Stimulated activated CD8-positive, alpha-beta memory T cell treated with anti-CD3 and anti-CD28 coated beads, Interleukin-2, amount 100 ng/mL, for 1 hour (primary cell): ENCODE results near the gene GEMIN4.
"Not testable (repeated sequence)": the region's sequence is repeated elsewhere in the genome, so short reads cannot be mapped to it uniquely, and the experiment has no call there.

Experiments used
- DNase-seq, 2 donors: peaks; one replicate each; pipeline ENCODE4 v3.0.0-alpha.2; 2020; ENCODE audit warnings: low read depth in 2 of 2

Gene GEMIN4

DNA sequence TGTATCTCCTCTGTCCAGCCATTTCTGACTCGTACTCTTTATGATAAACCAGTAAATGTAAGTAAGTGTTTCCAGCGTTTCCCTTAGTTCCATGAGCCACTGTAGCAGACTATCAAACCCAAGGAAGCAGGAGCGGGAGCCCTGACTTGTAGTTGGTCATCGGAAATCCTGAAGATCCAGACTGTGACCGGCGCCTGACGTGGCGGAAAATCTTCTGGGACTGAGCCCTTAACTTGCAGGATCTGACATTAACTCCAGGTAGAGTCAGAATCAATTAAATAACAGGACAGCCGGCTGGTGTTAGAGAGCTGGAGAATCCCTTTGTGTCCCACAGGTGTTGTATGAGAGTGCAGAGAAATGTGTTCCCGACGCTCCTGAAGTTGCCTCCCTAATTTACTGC is 26.0 kb upstream of the GEMIN4 start:
- DNase-seq: no peak

DNA sequence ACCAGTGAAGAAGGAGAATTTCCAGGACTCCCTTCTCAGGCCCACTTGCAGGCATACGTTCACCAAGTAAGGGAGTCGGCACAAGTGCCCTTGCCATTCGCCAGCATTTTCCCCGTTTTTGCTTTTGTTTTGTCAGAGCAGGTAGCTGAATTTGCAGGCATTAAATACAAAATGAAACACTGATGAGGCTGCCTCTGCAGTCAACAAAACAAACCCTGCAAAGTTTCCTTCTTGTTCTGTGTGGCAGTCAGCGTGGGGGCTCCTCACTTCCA is 22.2 kb upstream of the GEMIN4 start:
- DNase-seq: no peak

DNA sequence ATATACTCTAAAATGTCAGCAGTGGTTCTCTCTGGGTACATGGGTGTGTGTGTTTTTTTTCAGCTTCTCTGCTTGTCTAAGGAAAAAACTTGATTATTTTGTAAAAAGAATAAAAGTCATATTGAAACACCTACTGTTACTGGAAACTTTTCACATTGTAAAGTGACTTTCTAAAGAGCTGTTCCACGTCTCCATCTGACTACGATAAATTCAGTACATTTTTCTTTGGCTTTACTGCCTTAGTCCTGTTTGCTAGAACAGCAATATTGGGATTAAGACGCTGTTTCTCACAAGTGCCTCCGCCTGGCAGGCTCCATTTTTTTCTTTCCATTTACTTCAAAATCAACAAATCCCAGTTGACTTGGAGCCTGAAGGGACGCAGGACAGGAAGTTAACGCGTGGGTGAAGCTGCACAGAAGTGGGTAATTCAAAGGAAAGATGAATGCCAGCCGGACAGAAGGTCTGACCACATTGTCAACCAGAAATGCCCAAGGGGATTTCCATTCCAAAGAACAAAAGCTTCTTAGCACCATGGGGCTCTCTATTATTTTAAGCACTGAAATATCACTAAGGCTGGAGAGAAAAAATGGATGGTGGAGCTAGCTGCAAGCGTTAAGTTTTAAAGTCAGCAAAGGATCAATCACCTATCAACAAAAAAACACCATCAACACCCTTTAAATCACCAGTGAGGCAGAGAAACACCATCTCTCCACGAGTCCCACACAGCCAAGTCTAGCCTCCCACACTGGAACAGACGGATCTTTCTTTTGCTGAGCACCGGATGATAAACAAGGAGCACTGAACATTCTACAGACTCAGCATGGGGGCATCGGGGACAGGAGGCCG is 21.6 kb upstream of the GEMIN4 start:
- DNase-seq: no peak

DNA sequence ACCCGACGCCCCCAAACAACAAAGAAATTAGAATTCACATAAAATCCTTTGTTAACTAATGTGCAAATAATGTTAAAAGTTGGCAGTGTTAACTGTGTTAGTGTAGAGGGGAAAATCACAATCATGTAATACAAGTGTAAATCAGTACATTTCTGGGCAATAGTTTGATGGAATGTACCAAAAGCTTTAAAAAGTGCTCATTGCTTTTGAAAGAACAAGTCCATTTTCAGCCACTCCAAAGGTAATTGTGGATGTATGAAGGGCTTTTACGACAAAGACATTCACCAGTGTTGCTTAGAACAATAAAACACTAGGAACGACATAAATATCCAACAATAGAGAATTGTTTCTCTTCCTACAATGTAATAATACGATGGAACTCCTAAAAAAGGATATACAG is 21.0 kb upstream of the GEMIN4 start:
- DNase-seq: no peak

DNA sequence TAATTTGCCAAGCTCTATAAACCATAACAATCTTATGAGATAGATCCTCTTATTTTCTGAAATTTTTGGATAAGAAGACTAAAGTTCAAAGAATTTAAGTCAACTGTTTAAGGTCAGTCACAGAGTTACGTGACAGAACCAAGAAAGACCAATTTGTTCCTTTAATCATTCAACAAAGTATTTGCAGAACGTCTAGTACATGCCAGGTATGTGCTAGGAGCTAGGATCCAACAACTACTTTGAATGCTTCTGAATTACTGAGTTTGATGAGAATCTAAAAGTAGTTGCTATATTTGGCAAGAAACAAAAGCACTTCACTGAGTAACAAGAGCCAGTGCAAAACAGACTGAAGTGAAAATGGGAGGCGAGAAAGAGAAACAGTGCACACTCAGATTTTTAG is 15.0 kb upstream of the GEMIN4 start:
- DNase-seq: no peak

DNA sequence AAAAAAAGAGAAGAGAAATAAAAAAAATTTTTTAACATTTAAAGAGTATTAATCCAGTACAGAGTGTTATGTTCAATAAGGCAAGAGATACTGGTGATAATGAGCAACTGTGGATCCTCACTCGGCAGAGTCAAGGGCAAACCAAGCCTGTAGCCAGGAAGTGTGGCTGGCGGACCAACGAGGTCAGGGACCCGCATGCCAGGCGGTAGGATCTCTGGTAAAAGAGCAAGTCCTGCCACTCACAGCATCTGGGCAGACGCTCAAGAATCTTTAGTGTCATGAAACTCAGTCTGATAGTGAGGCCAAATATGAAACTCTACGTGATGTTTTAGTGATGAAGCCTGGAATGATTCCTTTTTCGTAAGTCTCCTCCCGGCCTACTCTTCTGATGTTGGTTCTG is 8.3 kb upstream of the GEMIN4 start:
- DNase-seq: no peak

DNA sequence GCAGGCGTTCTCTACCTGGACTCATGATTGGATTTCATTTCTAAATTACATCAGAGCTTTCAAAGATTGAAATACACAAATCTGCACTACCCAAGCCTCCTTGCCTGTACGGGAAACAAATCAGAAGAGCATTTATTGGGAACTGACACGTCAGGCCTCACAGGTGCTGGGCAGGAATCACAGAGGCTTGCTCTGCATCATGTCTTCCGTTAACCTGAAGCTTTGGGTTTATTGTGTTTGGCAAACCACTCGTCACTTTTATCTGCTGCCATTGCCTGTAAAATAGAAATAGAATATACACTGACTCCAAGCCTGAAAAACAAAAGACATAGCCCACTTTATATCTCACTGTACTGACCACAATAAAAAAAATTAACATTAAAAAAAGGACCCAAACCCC is 7.9 kb upstream of the GEMIN4 start:
- no peak for DNase-seq

DNA sequence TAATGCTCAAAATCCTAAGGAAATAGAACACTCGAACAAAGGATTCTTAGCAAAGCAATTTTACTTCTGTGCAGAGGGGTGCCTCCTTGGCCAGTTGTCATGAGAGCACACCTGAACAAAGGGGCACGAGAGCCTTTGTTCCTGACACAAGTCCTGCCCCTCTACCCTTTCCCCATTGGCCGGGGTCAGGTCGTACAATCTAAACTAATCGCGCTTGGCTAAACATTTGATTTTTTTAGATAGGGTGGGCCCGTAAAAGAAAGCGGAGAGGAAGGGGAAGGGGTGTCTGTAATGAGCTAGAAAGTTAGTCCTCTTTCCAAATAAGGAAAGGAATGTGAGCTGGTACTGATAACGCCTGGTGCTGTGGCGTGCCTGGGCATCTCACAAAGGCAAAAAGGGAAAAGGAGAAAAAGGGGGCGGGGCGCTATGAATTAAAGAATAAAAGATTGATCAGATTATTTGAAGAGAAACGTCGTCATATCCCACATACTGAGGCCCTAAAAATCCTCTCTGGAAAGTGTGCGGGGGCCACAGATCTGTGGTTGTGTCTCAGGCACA is 4.0 kb upstream of the GEMIN4 start:
- DNase-seq: not testable (repeated sequence)

DNA sequence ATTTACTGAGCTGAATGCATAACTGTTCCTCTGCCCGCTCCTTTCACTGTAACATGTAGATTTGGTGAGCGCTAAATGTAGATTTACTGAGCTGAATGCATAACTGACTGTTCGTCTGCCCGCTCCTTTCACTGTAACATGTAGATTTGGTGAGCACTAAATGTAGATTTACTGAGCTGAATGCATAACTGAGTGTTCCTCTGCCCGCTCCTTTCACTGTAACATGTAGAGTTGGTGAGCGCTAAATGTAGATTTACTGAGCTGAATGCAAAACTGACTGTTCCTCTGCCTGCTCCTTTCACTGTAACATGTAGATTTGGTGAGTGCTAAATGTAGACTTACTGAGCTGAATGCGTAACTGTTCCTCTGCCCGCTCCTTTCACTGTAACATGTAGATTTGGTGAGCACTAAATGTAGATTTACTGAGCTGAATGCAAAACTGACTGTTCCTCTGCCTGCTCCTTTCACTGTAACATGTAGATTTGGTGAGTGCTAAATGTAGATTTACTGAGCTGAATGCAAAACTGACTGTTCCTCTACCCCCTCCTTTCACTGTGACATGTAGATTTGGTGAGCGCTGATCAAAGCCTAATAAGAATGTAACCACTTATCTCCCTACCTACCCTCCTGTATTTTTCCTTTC is 3.4 kb upstream of the GEMIN4 start:
- not testable (repeated sequence) for DNase-seq

DNA sequence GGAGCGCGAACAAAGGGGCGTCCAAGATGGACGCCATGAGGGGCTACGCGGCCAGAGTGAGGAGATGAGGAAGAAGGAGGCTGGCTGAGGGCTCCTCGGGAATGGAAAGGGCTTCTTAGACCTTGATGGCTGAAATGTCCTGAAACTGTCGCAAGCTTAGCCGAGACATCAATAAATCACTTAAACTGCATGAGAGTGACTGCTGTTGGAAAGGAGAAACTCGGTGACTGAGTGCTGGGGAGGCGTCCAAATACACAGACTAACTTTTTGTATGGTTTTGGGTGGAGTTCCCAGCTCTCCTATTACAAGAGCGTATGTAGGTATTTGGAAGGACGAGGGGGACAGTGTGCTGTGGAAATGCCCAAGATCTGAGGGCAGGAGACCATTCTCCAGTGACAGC is 1.4 kb upstream of the GEMIN4 start:
- DNase-seq: no peak

DNA sequence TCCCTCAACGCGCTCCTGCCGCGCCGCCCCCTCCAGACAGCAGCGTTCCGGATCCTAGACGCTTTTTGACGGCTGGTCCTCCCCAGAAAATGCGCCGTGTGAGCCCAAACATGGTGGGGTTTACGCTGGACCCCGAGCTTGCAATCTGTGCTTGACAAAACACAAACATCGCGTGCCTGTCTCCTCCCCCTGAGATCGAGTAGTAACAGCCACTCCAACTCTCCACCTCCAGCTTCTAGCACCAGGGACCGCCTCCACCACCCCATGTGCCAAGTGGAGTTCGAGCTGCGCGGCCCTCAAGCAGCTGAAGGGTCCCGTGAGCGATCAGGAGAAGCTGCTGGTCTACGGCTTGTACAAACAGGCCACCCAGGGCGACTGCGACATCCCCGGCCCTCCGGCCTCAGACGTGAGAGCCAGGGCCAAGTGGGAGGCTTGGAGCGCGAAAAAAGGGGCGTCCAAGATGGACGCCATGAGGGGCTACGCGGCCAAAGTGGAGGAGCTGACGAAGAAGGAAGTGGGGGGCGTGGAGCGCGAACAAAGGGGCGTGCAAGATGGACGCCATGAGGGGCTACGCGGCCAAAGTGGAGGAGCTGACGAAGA is 656 bp upstream of the GEMIN4 start:
- DNase-seq: no peak

DNA sequence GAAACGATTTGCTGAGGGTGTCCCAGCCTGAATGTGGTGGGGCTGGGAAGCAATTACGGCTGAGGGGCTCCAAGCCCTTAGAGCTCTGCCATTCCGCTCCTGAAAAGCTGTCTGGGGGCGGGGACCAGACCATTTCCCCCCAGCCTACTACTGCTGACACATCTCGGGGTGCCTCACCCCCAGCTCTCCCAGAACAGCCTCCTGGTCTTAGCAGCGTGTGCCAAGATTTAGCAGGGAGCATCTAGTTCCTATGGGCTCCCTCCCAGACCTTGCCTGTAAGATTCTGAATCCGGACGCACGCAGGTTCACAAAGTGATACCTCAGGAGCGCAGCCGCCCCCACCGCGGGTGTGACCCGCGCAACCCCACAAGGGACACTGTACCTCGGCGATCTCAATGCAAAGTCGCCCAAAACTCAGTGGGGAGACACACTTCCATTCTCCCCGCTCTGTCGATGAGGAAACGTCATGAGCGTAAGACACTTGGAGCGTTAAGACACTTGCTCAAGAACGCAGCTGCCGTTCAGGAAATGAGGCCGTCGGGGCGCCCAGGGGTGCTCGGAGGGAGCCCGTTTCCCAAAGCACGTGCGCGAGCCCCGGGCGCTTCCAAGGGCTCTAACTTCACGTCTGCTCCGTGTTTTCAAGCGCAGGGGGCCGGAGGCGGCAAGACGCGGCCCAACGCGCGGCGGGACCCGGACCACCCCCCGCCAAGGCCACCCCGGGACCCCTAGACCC is 629 bp downstream of the GEMIN4 start:
- no peak for DNase-seq

DNA sequence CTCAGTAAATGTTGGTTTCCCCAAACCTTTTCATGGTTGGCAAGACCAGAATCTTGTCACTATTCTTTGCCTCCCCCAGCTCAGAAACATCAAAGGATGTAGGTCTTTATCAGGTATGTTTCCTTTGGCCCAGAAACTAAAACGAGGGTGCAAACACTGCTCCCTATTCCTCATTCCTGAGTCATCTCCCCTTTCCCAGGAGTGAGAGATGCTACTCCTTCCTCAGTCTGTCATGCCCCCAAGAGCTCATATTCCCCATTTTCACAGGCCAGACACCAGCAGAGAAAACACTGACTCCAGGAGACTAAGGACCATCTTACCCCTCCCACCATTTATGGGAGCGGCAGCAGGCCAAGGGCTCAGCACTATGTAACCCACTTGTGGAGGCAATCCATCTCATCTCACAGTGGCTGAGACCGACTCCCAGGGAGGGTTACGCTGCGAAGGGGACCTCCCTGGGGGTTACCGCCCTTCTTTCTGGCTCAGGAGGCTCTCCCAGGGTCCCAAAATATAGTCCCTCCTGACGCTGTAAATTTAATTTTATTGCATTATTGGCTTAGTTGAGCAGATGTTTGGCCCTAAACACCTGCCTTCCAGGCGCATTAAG is 1.5 kb downstream of the GEMIN4 start:
- DNase-seq: no peak

DNA sequence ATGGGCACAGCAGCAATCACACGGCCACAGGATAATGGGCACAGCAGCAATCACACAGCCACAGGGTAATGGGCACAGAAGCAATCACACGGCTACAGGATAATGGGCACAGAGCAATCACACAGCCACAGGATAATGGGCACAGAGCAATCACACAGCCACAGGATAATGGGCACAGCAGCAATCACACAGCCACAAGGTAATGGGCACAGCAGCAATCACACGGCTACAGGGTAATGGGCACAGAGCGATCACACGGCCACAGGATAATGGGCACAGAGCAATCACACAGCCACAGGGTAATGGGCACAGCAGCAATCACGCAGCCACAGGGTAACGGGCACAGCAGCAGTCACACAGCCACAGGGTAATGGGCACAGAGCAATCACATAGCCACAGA is 2.7 kb downstream of the GEMIN4 start:
- not testable (repeated sequence) for DNase-seq

DNA sequence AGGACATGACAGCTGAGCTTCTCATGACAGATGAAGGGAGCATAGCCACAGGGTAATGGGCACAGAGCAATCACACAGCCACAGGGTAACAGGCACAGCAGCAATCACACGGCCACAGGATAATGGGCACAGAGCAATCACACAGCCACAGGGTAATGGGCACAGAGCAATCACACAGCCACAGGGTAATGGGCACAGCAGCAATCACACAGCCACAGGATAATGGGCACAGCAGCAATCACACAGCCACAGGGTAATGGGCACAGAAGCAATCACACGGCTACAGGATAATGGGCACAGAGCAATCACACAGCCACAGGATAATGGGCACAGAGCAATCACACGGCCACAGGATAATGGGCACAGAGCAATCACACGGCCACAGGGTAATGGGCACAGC is 3.5 kb downstream of the GEMIN4 start:
- not testable (repeated sequence) for DNase-seq

DNA sequence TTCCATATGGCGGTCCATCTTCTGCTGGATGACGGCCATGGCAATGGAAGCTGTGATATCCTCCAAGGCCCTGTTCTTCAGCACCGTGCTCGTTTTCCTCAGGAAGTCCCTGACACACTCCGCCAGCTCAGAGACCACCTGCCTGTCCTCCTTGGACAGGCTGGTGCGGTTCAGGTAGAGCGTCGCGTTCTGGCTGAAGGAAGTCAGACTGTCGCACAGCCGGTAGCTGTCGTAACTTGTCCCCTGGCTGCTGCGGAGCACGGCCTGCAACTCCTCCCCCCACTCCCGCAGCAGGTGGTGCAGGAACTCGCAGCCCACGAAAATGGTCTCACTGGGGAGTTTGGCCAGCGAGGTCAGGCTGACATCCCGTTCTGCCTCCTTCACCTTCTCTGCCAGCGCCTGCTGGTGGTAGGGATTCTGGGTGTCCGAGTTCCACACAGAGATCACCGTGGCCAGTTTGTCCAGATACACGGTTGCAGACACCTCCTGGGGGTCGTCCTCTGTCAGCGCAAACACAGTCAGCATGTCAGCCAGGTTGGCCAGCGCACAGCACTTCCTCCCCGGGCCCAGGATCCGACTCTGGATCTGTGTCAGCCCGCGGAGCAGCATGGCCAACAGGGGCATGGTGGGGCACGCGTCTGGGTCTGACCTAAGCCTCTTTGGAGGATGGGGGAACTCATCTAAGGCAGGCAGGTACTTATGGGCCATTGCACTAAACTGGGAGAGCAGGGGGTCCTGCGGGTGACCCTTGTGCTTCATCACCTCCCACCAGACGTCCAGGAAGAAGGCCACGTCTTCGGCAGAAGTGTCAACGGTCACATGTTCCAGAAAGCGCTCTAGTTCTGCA is 5.1 kb downstream of the GEMIN4 start:
- DNase-seq: no peak

DNA sequence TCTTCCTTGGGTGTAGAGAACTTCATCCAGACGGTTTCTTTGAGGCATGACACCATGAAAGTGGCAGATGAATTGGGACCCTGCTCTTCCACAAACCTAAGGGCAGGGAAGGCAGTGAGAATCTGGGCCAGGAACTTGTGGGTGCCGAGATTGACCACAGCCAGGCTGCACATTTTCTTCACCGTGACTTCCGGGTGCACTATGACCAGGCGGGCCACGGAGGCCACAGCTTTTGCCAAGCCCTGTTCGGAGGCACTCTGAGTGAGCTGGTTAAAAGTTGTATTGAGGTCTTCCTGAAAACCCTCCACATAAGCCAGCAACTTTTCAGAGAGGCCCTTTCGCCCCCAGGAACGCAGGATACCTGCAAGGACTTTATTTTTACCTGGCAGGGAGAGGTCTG is 5.9 kb downstream of the GEMIN4 start:
- no peak for DNase-seq

DNA sequence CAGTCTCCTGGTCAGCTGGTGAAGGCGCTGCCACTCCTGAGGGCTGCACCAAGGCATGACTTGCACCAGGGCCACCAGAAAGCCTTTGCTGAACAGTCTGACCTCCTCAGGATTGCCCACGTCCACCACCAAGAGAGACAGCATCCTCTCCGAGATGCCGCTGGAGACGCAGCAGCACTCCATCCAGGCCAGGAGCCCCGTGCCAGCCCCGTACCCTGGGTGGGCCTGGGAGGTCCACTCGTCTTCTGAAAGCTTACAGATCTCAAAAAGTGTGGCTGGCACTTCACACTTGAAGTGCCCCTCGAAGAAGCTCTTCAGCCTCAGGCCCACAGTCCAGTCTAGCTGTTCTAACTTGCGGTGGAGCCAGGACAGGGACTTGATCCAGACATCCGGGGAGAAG is 6.7 kb downstream of the GEMIN4 start:
- no peak for DNase-seq

DNA sequence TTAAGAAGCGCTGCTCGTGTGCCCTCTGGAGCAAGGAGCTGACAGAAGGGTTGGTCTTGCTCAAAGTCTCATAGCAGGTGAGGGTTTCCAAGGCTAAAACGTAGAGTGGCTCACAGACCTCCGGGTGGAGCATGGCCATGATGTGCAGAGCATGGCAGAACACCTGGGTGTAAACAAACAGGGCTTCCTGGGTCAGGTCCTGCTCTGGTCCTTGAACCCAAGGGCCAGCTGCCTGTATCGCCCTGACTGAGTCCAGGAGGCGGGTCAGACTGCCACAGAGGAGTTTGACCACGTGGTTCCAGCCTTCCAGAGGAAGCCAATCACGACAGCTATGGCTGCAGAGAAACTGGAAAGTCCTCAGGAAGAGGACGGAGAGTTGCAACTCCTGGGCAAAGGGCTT is 7.1 kb downstream of the GEMIN4 start:
- no peak for DNase-seq

DNA sequence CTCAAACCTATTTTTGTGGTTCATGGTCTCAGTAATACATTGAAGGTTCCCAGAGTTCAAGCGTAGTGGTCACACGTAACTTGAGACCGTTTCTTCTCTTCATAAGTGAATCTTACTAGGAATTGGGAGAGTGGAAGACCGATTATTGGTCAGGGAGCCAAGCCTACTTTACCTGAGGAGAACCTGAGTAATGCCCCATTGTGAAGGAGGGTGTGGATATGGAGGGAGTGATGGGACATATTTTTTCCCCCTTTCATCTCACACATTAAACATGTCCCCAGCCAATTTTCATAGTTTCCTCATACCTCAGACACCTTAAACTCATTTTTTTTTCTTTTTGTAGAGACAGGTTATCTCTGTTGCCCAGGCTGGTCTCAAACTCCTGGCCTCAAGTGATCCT is 8.9 kb downstream of the GEMIN4 start:
- no peak for DNase-seq
